ENCODE data around the gene CABP1.
"Not testable (repeated sequence)": the region's sequence is repeated elsewhere in the genome, so short reads cannot be mapped to it uniquely, and the experiment has no call there.

Gene CABP1

DNA sequence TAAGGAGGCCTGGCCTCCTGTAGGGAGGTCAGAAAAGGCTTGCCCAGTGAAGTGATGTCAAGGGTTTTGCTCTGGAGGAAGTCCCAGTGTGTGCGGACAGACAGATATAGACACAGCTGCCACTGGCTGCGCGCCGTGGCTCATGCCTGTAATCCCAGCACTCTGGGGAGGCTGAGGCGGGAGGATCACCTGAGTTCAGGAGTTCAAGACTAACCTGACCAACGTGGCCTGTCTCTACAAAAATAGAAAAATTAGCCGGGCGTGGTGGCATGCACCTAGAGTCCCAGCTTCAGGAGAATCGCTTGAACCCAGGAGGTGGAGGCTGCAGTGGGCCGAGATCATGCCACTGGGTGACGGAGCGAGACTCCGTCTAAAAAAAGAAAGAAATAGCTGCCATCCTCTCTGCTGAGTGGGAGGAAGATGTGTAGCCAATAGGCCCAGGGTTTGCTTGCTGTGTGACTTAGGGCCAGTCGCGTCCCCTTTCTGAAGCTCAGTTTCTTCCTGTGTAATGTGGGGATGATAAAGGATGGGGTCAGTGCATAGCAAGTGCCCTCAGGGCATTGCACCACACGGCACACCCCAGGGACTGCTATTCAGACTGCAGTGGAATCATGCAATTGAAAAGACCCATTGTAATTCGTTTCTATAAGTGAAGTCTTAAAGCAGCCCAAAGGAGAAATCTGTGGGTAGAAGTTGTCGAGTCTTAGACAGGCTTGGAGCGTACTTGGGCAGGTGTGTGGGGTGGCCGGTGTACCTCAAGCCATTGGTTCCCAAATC, 27.9 kb downstream of the CABP1 start:
- DNase-seq, result no peak

DNA sequence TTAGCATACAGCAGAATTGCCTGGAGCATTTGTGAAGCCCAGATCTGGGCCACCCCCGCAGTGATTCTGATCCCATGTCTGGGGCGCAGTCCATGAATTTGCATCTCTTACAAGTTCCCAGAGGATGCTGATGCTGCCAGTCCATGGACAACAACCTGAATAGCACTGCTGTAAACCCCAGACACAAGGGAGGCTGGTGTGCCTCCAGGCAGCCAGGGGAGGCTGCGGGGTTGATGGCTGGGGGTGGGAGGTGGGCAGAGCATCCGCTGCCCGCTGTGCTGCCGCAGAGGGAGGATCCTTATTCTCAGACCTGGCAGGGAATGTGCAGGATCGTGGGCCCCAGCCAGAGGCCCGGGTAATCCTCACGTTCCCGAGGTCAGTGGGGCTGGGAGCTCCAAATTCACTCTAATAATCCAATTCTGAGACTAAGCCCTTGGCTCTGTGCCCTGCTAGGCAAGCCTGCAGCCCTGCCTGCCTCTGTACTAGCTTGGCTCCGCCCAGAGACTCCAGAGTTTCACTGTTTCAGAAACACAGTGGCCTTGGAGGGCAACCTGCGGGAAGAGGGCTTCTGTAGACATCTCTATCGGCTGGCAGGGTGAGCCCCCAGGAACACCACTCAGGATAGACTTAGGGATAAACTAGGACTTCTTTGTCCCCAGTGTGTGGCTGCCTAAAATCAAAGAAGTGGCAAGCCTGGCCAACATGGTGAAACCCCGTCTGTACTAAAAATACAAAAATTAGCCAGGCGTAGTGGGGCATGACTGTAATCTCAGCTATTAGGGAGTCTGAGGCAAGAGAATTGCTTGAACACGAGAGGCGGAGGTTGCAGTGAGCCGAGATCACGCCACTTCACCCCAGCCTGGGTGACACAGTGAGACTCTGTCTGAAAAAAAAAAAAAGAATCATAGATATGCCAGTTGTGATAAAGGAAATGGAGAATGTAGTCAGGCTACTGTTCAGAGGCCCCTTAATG, 28.7 kb downstream of the CABP1 start:
- DNase-seq, result no peak

DNA sequence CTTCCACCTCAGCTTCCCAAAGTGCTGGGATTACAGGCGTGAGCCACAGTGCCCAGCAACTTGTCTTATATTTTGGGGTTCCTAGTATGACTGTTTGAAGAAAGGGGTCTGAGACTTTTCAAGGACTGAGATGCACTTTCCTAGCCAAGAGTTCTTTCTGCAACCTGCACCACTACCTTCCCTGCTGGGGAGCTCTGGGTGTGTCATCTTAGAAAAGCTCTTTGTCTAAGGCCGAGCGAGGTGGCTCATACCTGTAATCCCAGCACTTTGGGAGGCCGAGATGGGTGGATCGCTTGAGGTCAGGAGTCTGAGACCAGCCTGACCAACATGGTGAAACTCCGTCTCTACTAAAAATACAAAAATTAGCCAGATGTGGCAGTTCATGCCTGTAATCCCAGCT, 29.8 kb downstream of the CABP1 start:
- DNase-seq, result not testable (repeated sequence)

DNA sequence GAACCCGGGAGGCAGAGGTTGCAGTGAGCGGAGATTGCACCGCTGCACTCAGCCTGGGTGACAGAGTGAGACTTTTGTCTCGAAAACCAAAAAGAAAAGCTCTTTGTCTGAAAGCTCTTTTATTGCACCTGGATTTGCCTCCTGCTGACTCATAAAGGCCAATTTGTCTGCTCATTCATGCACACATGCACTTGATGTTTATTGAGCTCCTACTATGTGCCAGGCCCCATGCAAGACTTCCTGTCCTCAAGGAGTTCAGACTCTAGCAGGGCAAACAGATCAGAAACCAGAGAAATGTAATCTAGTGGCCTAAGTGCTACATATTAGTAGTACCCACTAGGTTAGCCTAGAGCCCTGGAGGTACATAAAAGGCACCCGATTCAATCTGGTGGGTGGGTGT, 30.2 kb downstream of the CABP1 start:
- DNase-seq, result no peak

DNA sequence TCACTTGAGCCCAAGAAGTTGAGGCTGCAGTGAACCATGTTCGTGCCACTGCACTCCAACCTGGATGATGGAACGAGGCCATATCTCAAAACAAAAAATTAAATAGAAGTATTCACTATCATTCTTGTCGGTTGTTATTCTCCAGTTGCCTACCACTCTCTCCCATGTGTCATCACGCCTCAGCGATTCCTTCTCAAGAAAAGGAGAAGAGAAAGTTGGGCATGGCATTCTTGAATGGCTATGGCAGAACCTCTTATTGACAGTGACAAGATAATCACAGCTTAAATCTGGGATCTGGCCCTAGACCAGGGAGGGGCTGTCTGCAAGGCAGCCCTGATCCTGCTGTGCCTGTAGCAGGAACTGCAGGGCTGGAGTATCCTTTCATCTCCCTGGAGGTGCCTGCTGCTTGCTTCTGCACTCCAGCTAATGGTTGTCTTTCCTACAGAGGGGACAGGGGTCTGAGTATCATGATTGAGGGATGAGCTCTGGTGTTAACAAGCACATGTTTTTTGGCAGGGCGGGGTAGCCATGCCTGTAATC, 33.7 kb downstream of the CABP1 start:
- DNase-seq, result no peak

DNA sequence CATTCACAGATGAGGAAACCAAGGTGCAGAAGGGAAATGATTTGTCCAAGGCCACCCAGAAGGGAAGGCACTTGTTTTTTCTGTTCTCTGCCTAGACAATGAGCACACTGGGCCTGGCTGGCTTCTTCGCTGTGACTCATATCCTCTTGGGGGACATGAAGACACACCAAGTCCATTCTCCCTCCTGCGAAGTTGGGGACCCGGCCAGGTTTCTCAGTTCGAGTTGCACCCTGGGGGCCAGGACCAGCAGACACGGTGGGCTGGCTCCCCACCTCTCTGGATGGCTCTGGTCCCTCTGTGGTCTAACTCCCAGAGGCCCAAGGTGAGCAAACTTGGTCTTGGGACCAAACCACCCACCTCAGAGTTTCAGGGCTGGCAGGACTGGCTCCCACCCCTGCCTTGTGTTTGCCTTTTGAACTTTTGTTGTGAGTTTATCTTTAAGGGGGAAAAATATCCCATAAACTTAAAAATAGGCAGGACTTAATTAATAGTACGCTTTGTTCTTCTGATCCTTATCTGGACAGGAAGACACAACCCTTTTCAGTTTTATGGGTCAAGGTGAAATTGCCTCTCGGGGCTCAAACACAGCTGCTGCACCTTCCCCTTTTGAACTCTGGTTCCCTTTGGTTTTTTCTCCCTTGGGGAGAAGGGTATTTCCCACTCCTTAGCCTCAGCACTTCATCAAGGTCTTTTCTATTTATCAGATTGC, 37.5 kb downstream of the CABP1 start:
- DNase-seq, result peak; percentile 63

DNA sequence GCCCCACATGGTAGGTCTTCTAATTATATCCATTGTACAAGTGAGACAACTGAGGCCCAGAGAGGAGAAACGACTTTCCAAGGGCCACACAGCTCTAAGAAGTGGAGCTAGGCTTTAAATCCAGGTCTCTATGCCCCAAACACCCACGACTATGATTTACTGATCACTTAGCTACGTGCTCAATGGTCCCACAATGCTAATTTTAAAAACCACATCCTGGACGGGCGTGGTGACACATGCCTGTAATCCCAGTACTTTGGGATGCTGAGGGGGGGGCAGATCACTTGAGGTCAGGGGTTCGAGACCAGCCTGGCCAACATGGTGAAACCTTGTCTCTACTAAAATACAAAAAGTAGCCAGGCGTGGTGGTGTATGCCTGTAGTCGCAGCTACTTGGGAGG, 38.1 kb downstream of the CABP1 start:
- no peak for DNase-seq

DNA sequence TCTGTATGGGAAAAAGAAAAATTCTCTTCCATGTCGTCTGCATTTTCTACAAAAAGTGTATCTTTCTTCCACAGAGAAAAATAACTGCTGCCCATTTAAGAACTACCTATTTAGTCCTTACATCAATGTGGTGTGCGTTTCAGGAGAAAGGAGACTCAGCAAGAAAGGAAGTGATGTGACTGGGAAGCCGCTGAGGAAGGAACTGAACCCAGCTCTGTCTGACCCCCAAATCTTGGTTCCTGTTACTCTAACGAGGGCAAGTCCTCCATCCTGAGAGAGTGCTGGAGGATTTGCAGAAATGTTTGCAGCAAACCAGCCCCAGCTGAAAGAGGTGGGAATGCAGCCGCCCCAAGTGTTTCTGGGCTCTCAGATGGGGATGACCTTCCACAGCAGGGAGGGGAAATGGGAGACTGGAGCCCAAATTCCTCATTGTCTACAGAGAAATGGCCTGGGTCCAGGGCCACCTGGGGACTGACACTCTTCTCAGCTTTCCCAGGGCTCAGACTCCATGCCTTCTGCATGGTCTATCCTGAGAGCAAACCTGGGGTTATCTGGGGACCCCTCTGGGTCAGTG, 39.8 kb downstream of the CABP1 start:
- DNase-seq, result no peak

DNA sequence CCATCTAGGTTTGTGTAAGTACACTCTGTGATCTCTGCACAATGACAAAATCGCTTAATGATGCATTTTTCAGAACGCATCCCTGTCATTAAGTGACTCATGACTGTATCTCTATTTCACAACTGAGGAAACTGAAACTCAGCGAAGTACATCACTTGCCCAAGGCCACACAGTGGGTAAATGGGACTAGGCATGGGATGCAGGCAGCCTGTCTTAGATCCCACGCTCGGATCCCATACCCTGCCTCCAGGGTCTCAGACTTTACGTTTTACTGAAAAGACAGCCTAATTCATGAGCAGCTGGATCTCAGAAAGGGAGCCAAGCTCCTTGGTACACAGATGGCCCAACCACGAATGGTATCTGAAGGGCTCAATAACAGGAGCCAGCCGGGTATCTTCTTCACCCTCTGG, 44.1 kb downstream of the CABP1 start:
- no peak for DNase-seq

DNA sequence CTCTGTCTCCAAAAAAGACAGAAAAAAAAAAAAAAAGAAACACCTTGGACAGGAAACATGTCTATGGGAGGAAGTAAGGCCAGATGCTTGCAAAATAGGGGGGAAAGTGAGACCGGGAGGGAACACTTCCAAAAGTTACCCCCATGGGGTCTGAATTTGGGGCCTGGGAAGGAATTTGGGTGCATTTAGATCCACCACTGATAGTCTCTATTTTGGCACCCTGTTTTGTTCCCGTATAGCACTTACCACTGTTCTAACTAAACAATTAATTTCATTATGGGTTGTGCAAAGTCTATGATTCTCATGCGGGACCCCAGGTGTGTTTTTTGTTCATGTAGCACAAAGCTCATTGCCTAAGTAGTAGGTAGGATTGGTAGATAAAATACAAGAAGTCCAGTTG, 45.1 kb downstream of the CABP1 start:
- DNase-seq, result no peak

DNA sequence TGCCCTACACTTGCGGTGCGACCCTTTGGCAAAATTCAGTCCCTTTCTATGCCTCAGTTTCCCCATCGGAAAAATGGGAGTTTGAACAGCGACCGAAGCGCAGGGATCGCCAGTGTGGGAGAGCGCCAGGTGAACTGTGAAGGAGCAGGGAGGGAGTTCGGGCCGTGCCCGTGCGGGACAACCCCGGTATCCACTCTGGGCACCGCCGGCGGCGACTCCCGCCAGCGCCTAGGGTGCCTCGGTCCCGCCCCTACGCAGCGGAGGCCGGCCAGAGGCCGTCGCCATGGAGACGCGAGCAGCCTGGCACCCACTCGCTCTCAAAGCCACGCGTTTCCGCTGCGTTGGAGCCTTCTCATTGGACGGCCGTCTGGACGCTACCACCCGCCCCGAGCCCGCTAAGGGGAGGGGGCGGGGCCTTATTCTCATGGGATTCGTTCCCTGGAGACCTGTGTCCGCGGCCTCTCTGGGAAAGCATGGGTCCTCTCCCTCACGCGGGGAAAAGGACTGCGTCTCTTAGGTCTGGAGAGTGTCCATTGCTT, 45.8 kb downstream of the CABP1 start:
- peak; percentile 98 for DNase-seq

DNA sequence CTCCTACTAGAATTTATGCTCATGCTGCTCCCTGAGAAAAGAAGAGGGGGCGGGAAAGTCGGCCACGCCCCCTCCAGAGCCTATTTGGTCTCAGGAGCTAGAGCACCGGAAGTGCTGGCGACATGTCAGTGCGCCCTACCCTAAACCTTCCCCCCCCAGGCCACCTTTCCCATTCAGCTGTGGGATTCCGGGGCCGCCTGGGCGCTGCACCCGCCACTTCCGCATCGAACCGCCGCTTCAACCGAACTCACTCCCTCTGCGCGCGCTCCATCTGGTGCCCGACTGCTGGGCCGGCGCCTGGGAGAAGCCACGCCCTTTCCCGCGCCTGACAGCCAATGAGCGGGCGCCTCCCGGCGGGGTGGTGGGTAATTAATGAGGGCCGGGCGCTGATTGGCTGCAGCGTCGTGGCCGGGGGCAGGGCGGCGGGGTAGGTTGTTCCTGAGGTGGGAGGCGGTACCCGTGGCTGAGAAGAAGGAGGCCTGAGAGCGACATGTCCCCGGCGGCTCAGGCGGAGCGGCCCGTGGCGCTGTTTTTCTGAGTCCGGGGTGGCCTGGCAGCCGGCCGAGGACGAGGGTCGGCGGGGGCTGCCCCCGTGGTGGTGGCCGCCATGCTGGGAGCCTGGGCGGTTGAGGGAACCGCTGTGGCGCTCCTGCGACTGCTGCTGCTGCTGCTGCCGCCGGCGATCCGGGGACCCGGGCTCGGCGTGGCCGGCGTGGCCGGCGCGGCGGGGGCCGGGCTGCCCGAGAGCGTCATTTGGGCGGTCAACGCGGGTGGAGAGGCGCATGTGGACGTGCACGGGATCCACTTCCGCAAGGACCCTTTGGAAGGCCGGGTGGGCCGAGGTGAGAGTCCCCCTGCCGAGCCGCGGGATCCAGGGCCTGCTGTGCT, 46.5 kb downstream of the CABP1 start, which contains the start of gene MLEC:
Gene MLEC, plus strand, starts transcription at position 460 of the 888 bp plus-strand sequence. Its CDS starts 148 bp downstream, at position 608.
- DNase-seq, result peak; percentile 99

DNA sequence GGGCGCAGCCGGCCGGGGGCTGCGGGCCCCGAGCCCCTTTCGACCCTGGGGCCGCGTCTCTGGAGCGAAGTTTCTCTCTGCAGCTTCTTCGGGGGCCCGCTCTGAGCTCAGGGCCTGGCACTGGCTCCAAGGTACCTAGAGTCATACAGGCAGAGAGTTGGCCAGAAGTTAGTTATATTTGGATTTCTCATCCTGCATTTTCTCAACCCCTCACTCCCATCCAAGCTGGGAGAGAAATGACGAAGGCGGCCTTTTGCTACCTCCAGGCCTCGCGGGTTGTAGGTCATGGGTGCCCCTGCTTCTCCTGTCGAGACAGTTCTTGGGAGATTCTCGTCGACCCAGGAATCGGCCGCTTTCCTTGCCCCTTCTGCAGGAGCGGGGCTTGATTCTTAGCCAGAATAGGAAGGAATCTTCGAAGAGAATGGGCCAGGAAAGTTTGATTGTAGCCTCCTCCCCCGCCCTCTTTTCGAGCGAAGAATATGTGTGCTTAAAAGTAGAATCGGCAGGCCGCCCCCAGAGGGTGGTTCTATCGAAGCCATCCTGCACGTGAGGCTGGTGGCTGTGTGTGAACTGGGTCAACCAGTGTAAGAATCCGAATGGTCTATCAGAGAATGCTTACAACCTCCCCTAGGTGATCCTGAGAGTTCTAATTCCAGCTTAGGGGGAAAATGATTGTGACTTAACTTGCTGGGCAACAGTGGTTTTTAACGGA, 47.3 kb downstream of the CABP1 start:
- DNase-seq, result peak; percentile 63

DNA sequence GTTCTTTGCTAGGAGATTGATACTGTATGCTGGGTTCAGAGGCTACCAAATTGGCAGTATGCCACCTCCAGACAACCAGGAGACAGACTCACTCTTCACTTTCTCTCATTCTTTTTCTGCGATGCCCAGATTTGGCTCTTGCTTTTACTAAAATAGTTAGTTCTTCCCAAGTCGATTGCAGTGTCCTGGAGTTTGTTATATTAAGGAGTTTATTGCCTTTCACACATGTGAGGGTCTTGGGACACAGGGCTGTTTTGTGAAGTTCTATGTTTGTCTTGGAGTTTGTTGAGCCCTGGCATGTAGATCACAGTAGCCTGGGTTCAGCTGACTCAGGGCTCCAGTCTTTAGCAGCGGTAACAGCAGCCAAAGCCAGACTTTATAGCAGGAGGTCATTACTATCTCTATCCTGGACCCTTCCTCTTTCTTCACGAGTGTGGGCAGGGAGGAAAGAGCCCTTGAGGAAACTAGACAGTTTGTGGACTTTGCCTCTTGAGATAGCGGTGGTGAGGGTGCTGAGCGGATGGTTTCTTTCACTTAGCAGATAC, 48.2 kb downstream of the CABP1 start:
- DNase-seq, result no peak

DNA sequence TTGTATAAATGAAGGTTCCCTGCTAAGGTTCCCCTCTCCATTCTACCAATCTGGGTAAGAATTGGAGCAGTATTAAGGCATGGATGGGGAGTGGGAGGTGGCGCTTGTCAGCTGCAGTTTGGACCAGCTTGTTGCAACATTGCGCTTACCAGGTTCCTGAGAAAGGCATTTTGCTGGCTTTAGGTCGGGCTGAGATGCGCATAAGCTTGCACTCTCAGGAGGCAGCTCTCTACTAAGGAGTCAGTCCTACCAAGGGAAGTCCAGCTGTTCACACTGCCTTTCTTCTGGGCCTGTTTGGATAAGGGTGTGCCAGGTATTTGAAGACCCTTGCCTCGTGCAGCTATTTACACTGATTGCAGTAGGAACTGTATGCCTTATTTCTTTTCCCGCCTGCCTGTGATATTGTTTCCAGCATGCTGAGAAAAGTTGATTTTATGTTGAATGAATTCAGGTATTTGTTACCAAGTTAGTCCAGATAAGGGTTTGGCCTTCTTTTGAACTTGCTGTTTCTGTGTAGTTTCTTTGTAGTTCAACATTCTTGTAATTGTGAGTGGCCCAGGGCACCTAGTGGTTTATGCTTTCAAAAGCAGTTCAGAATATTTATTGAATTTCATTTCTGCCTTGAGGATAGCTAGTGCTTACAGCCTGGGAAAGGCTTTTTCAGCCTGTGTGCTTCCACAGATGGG, 49.1 kb downstream of the CABP1 start:
- no peak for DNase-seq

DNA sequence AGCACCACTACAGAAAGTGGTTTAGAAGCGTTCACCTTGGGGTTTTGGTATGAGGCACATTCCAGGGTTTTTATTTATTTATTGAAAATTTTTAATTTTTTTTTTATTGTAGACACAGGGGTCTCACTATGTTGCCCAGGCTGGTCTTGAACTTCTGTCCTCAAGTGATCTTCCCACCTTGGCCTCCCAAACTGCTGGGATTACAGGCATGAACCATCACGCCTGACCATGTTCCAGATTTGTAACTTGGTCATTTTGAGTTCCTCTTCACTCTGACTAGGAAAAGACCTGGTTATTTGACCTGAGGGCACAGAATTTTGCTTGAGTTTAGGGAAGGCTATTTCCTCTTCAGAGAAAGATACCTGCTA, 49.6 kb downstream of the CABP1 start:
- DNase-seq, result no peak

DNA sequence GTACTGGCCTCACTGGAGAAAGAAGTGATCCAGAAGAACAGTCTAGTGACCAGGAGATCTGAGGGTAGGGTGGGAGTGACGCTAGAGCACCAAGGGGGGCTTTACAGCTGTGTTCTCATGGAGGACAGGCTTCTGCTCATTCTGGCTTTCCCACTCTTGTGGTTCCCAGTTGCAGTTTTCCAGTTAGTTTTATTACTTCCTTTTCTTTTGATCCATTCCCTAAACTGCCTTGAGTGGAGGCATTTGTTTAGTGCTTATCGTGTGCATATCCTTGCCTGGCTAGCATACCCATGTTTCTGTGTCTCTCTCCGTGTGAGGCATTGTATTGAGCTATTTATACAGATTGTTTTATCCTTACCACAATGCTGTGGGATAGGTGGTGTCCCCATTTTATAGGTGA, 50.6 kb downstream of the CABP1 start:
- no peak for DNase-seq

DNA sequence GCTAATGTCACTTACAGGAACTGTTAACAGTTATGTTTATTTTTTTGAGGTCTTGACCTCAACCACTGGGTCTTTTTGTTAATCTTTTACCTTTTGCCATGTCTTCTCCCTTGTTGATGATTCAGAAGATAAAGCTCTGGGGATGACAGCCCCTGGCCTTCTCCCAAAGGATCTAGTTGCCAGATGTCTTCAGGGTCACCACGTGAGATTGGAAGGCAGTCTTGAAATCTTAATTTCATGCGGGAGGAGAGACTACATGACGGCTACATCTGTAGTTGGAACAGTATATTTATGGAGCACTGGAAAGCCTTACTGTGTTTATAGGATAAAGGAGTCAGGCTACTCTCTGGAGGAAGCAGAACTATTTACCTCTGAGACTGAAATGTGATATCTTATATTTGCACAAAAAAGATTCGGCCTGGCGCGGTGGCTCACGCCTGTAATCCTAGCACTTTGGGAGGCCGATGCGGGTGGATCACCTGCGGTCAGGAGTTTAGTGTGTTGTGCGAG, 52.2 kb downstream of the CABP1 start:
- no peak for DNase-seq

DNA sequence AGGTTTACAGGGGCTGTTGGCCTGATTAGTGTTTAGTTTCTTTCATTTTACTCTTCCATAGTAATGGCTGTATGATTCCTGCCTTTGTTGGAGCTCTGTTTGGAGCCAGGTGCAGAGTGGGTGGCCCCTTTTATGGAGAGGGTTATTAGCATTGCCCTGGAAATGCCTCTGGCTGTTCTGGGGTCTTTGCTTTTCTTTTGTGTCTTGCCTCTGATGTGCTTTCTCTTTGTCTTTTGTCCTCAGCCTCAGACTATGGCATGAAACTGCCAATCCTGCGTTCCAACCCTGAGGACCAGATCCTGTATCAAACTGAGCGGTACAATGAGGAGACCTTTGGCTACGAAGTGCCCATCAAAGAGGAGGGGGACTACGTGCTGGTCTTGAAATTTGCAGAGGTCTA, 53.4 kb downstream of the CABP1 start:
- DNase-seq, result no peak
